Activated naive CD4-positive, alpha-beta T cell treated with anti-CD3 and anti-CD28 coated beads, Interleukin-2, amount 10 ng/mL, durations not matched to agents 7 days and 5 days (primary cell): Measurements from ENCODE around the gene SLC29A4.

Experiments used
- CTCF ChIA-PET: fragments of 350-600 bp; sonication (Branson Sonifier 250); formaldehyde crosslinking; loops from one replicate; lab custom pipeline; 2021; ENCODE audit warnings: antibody characterized with exemption; lab: Charles Lee
- DNase-seq: peaks from one replicate; pipeline ENCODE4 v3.0.0-alpha.2; 2020
- H3K27ac Mint-ChIP-seq: one replicate; pipeline ENCODE4 v1.8.0; 2021; ENCODE audit warnings: mild to moderate bottlenecking, moderate library complexity, mixed read lengths
- H3K27me3 Mint-ChIP-seq: one replicate; pipeline ENCODE4 v1.8.0; 2021; ENCODE audit warnings: mild to moderate bottlenecking, mixed read lengths
- H3K36me3 Mint-ChIP-seq: one replicate; pipeline ENCODE4 v1.8.0; 2021; ENCODE audit warnings: mixed read lengths
- H3K4me1 Mint-ChIP-seq: one replicate; pipeline ENCODE4 v1.8.0; 2021; ENCODE audit warnings: mixed read lengths
- H3K4me3 Mint-ChIP-seq: one replicate; pipeline ENCODE4 v1.8.0; 2021; ENCODE audit warnings: mild to moderate bottlenecking, moderate library complexity, mixed read lengths
- H3K9me3 Mint-ChIP-seq: one replicate; pipeline ENCODE4 v1.8.0; 2021; ENCODE audit warnings: mixed read lengths

SLC29A4 gene

DNA sequence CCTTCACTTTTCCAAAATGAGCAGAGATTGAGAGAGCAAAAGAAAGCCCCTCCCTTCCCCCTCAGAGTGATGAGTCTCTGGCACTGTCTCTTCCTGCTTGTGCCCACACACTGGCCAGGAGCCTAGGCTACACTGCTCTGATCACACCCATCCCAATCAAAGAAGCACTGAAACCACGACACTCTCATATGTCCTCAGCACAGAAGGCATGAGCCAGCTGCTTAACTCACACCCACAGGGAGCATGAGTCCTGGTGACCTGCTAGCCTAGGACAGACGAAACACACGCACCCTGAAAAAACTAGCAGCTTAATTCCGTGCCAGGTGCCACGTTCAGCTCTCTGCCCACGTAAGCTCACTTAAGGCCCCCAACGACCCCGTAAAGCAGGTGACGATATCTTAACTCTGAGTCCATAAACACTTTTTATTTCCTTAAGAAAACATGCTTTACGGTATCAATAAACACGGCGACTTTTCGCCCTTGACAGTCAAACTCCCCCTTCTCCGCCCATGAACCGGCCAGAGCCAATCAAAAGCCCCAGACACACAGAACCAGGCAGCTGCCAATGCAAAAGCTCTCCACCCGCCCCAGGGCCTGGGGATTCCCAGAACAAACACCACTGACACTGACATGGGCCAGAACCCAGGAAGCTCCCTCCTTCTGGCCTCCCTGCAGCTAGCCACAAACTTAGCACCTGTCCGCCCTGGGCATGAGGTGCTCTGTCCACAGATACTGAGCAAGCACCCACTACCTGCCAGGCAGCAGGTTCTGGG, 71.9 kb downstream of the SLC29A4 start:
- Mint-ChIP-seq H3K9me3 (no peaks in the 10 kb centered on the region), H3K4me3 (no peak overlapping the region), H3K36me3 (peaks cover 65% of the 10 kb centered on the region), H3K27me3 (no peaks in the 10 kb centered on the region), H3K4me1 (peaks cover 10% of the 10 kb centered on the region), H3K27ac (no peak overlapping the region)
- DNase-seq: no peak
- CTCF ChIA-PET: interaction anchor here (1.0 to 1.4 kb wide), 2 partner anchors 10 to 11 kb away, joined by 4 read pairs; no protein-coding TSS in a partner anchor
